HL-60 (cell line): ENCODE data around the gene PTDSS2.

Source experiments
- DNase-seq, 2 experiments: peaks; one replicate each; pipeline ENCODE4 v3.0.0-alpha.2; 2010 to 2020; ENCODE audit warnings: low read depth in 1 of 2, low spot score in 1 of 2
- H3K27ac ChIP-seq: fragments of 250-450 bp; sonication (Bioruptor Pico); replicated peaks from 2 replicates; pipeline ENCODE4 v1.5.1; 2020; ENCODE audit warnings: mild to moderate bottlenecking, moderate library complexity
- H3K27me3 ChIP-seq: fragments of 250-450 bp; sonication (Bioruptor Pico); 2 replicates; pipeline ENCODE4 v1.5.1; 2021; ENCODE audit warnings: mild to moderate bottlenecking, moderate library complexity; ENCODE audit not compliant: insufficient read depth, poor library complexity, severe bottlenecking
- H3K4me3 ChIP-seq: replicated peaks from 2 replicates; pipeline ENCODE4 v1.5.1; 2011; ENCODE audit warnings: mild to moderate bottlenecking, control low read depth, low read length; ENCODE audit not compliant: insufficient read depth
- GABPA ChIP-seq: IDR thresholded peaks from 2 replicates; pipeline ENCODE4 v1.6.1; 2012; ENCODE audit warnings: low read depth
- POLR2AphosphoS5 ChIP-seq: IDR thresholded peaks from 2 replicates; pipeline ENCODE4 v1.6.1; 2012; ENCODE audit warnings: low read depth
- SPI1 ChIP-seq: IDR thresholded peaks from 2 replicates; pipeline ENCODE4 v1.6.1; 2012; ENCODE audit warnings: low read depth, mild to moderate bottlenecking, borderline replicate concordance
- TF ChIP-seq, protein P1 (sequence below): IDR thresholded peaks from one replicate; pipeline ENCODE4 v1.5.1; 2011; ENCODE audit warnings: low read length, control low read depth, inconsistent platforms; ENCODE audit not compliant: insufficient read depth
- TF ChIP-seq, protein P2 (sequence below): IDR thresholded peaks from 2 replicates; pipeline ENCODE4 v1.6.1; 2012; ENCODE audit warnings: low read depth; ENCODE audit not compliant: insufficient replicate concordance

The PTDSS2 gene

DNA sequence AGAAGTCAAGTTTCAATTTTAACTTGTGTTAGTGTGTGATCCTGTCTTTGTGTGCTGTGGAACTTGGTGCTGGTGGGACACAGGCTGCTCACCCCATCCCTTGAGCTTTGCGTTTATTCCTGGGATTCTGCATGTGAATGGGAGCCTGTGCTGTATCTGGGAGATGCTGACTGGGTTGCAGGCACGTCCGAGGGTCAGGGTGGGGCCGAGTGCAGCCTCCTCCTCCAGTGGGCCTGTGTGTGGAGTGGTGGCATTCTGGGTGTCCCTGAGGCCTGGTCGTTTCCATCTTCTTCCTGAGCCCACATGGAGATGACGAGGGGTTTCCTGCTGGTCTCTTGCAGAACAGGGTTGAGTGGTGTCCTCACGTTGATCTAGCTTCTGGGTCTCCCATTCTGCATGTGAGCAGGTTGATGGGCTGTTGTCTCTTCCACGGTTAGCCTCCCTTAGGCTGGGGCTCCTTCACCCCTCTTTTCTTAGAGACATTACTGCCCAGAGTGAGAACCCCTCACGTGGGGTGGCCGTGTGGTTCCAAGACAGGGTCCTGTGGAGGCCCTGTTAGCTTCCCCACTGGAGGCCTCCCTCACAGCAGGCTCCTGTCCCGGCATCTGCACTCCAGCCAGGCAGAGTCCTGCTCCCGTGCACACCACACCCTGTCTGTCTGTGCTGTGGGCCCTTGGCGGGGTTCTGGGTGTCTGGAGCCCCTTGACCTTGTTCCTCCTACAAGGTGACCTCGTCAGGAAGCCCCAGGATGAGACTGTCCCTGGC lies 4.9 kb downstream of the PTDSS2 start:
- H3K27ac ChIP-seq, result no peak overlapping the region
- TF ChIP-seq SPI1, result no peak
- no peak for TF ChIP-seq POLR2AphosphoS5
- TF ChIP-seq, protein P1, sequence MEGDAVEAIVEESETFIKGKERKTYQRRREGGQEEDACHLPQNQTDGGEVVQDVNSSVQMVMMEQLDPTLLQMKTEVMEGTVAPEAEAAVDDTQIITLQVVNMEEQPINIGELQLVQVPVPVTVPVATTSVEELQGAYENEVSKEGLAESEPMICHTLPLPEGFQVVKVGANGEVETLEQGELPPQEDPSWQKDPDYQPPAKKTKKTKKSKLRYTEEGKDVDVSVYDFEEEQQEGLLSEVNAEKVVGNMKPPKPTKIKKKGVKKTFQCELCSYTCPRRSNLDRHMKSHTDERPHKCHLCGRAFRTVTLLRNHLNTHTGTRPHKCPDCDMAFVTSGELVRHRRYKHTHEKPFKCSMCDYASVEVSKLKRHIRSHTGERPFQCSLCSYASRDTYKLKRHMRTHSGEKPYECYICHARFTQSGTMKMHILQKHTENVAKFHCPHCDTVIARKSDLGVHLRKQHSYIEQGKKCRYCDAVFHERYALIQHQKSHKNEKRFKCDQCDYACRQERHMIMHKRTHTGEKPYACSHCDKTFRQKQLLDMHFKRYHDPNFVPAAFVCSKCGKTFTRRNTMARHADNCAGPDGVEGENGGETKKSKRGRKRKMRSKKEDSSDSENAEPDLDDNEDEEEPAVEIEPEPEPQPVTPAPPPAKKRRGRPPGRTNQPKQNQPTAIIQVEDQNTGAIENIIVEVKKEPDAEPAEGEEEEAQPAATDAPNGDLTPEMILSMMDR, result no peak
- TF ChIP-seq, protein P2, sequence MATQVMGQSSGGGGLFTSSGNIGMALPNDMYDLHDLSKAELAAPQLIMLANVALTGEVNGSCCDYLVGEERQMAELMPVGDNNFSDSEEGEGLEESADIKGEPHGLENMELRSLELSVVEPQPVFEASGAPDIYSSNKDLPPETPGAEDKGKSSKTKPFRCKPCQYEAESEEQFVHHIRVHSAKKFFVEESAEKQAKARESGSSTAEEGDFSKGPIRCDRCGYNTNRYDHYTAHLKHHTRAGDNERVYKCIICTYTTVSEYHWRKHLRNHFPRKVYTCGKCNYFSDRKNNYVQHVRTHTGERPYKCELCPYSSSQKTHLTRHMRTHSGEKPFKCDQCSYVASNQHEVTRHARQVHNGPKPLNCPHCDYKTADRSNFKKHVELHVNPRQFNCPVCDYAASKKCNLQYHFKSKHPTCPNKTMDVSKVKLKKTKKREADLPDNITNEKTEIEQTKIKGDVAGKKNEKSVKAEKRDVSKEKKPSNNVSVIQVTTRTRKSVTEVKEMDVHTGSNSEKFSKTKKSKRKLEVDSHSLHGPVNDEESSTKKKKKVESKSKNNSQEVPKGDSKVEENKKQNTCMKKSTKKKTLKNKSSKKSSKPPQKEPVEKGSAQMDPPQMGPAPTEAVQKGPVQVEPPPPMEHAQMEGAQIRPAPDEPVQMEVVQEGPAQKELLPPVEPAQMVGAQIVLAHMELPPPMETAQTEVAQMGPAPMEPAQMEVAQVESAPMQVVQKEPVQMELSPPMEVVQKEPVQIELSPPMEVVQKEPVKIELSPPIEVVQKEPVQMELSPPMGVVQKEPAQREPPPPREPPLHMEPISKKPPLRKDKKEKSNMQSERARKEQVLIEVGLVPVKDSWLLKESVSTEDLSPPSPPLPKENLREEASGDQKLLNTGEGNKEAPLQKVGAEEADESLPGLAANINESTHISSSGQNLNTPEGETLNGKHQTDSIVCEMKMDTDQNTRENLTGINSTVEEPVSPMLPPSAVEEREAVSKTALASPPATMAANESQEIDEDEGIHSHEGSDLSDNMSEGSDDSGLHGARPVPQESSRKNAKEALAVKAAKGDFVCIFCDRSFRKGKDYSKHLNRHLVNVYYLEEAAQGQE, result no peak
- no peak for TF ChIP-seq GABPA
- H3K4me3 ChIP-seq, result no peak overlapping the region
- DNase-seq, result no peak
- H3K27me3 ChIP-seq, result no peaks in the 10 kb centered on the region

DNA sequence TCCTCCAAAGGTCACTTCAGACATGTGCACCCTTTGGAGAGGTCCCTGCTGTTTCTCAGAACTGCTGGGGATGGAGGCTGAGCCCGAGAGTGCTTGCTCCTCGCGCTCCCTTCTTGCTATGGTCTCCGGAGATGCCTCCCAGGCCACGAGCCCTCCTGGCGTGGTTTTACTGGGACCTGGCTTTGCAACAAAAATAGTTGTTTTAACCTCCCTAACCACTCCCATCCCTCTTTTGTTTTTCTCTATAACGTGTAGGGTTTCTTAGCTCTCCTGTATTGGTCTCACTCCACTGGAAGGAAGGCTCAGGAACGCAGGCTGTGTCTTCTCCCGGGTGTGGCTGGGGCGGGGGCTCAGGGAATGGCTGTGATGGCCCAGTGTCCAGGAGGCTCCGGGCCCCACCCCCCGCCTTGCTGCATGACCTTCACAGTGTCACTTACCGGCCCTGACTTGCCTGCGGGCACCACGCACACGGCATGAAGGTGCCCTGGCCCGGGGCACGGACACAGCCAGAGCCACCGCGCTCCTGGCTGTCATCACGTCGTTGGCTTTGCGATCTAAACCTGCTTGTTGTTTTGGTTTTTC lies 5.6 kb downstream of the PTDSS2 start:
- no peak for DNase-seq
- Histone ChIP-seq H3K27ac (no peak overlapping the region), H3K27me3 (no peaks in the 10 kb centered on the region), H3K4me3 (no peak overlapping the region)
- TF ChIP-seq, protein P1, result no peak
- no peak for TF ChIP-seq POLR2AphosphoS5
- TF ChIP-seq, protein P2, result no peak
- no peak for TF ChIP-seq GABPA
- no peak for TF ChIP-seq SPI1

DNA sequence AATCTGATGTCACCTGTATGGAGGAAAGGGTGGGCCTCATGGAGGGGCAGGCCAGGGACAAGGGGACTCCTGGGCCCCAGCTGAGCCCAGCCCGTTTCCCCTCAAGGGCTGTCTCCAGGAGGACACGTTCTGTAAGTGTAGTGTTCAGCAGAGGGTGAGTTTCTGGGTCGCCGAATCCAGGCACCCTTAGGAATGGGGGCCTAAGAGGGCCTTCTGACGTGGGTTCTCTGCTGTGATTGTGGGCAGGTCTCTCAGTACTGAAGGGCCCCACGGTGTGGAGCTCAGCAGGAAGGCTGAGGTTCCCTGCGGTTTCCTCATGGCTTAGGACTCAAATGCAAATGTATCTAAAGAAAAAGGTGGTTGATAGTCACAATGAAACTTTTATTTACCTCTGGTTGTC lies 6.5 kb downstream of the PTDSS2 start:
- TF ChIP-seq, protein P2, result no peak
- TF ChIP-seq GABPA (no peak), POLR2AphosphoS5 (no peak), SPI1 (no peak)
- TF ChIP-seq, protein P1, result no peak
- Histone ChIP-seq H3K4me3 (no peak overlapping the region), H3K27me3 (no peaks in the 10 kb centered on the region), H3K27ac (no peak overlapping the region)
- no peak for DNase-seq
